Astrocyte (in vitro differentiated cells and primary cell): ENCODE data around the gene PJA2. TPM values are rescaled to one million over a fixed set of nuclear protein-coding genes. Genes with fewer than 3 reads are reported as not detected.

Experiments used
- DNase-seq: peaks from one replicate; pipeline ENCODE4 v3.0.0-alpha.2; 2010; ENCODE audit warnings: low read depth
- FAIRE-seq: peaks from 2 replicates; lab custom pipeline; 2011; peaks lifted over from hg19 to GRCh38; lab: Jason Lieb, UNC
- H2AFZ ChIP-seq: 2 replicates; pipeline ENCODE4 v1.6.0; 2012; ENCODE audit warnings: low read depth, low read length, inconsistent platforms
- H3K27ac ChIP-seq: 2 replicates; pipeline ENCODE4 v1.5.1; 2011; ENCODE audit warnings: low read depth, low read length, inconsistent platforms
- H3K27me3 ChIP-seq: 2 replicates; pipeline ENCODE4 v1.6.0; 2011; ENCODE audit warnings: low read length, inconsistent platforms; ENCODE audit not compliant: insufficient read depth
- H3K36me3 ChIP-seq: 2 replicates; pipeline ENCODE4 v1.5.1; 2011; ENCODE audit warnings: low read length, inconsistent platforms; ENCODE audit not compliant: insufficient read depth
- H3K4me1 ChIP-seq: 2 replicates; pipeline ENCODE4 v1.5.1; 2011; ENCODE audit warnings: low read length, inconsistent platforms; ENCODE audit not compliant: insufficient read depth
- H3K4me2 ChIP-seq: 2 replicates; pipeline ENCODE4 v1.6.0; 2012; ENCODE audit warnings: low read length, inconsistent platforms
- H3K4me3 ChIP-seq: 2 replicates; pipeline ENCODE4 v1.5.1; 2011; ENCODE audit warnings: low read depth, mild to moderate bottlenecking, low read length, inconsistent platforms; ENCODE audit not compliant: insufficient read depth
- H3K79me2 ChIP-seq: 2 replicates; pipeline ENCODE4 v1.6.0; 2012; ENCODE audit warnings: mild to moderate bottlenecking, low read length, inconsistent platforms; ENCODE audit not compliant: insufficient read depth
- H3K9ac ChIP-seq: 2 replicates; pipeline ENCODE4 v1.6.0; 2012; ENCODE audit warnings: mild to moderate bottlenecking, low read length, inconsistent platforms
- H3K9me3 ChIP-seq: 2 replicates; pipeline ENCODE4 v1.5.1; 2012; ENCODE audit warnings: low read depth, mild to moderate bottlenecking, low read length, inconsistent platforms; ENCODE audit not compliant: insufficient read depth
- H4K20me1 ChIP-seq: 2 replicates; pipeline ENCODE4 v1.6.0; 2012; ENCODE audit warnings: low read length, inconsistent platforms; ENCODE audit not compliant: insufficient read depth
- H3K27ac Mint-ChIP-seq: one replicate; pipeline ENCODE4 v1.8.0; 2021; ENCODE audit warnings: mild to moderate bottlenecking, mixed read lengths; ENCODE audit not compliant: unreplicated experiment
- H3K27me3 Mint-ChIP-seq: one replicate; pipeline ENCODE4 v1.8.0; 2021; ENCODE audit warnings: low read depth, mixed read lengths; ENCODE audit not compliant: unreplicated experiment
- H3K36me3 Mint-ChIP-seq: one replicate; pipeline ENCODE4 v1.8.0; 2021; ENCODE audit warnings: low read depth, mixed read lengths; ENCODE audit not compliant: unreplicated experiment
- H3K4me1 Mint-ChIP-seq: one replicate; pipeline ENCODE4 v1.8.0; 2021; ENCODE audit warnings: low read depth, mixed read lengths; ENCODE audit not compliant: unreplicated experiment
- H3K4me3 Mint-ChIP-seq: one replicate; pipeline ENCODE4 v1.8.0; 2021; ENCODE audit warnings: mild to moderate bottlenecking, moderate library complexity, mixed read lengths; ENCODE audit not compliant: unreplicated experiment
- H3K9me3 Mint-ChIP-seq: one replicate; pipeline ENCODE4 v1.8.0; 2021; ENCODE audit warnings: mild to moderate bottlenecking, mixed read lengths; ENCODE audit not compliant: unreplicated experiment
- EZH2 ChIP-seq: IDR thresholded peaks from 2 replicates; pipeline ENCODE4 v1.6.1; 2012; ENCODE audit warnings: mild to moderate bottlenecking, low read length, inconsistent platforms; ENCODE audit not compliant: insufficient read depth
- total RNA-seq: library from RNA; stranded (reverse); gene quantifications from 2 replicates; pipeline ENCODE4 v1.2.1, GENCODE V29; 2021
- TF ChIP-seq, protein P1 (sequence below): IDR thresholded peaks from 2 replicates; pipeline ENCODE4 v1.5.1; 2011; ENCODE audit warnings: low read depth, mild to moderate bottlenecking, inconsistent platforms, low read length, moderate library complexity; ENCODE audit not compliant: insufficient read depth

The PJA2 gene
- total RNA-seq, 1 donor from 2014 or later, result 107 TPM

DNA sequence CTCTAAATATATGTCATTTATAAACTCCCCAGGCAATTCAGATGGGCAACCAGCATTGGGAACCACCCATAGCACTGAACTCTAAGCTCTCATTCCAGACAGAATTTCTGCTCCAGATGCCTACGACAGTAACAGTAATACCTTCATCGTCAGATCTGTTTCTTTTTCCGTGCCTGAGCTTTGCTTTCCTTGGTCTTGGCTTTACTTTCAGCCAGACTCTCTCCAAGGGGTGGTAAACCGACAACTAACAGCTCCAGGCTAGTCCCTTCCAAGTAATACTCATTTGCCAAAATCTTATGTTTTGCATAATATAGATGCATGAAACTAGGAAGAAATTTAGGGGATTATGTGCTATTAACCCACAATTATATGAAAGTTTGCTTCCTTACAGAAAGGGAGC is 102.3 kb downstream of the PJA2 start:
- Histone ChIP-seq H3K9me3 (no peaks in the 10 kb centered on the region), H3K27ac (no peak overlapping the region), H3K4me1 (no peaks in the 10 kb centered on the region), H3K4me2 (no peak overlapping the region), H3K4me3 (no peak overlapping the region), H3K9ac (no peak overlapping the region), H2AFZ (no peak overlapping the region), H3K27me3 (no peaks in the 10 kb centered on the region), H4K20me1 (no peaks in the 10 kb centered on the region), H3K36me3 (no peaks in the 10 kb centered on the region), H3K79me2 (no peaks in the 10 kb centered on the region)
- Mint-ChIP-seq H3K27ac (no peak overlapping the region), H3K4me3 (no peak overlapping the region), H3K36me3 (no peaks in the 10 kb centered on the region), H3K27me3 (peaks cover 2% of the 10 kb centered on the region), H3K4me1 (peaks cover 3% of the 10 kb centered on the region), H3K9me3 (peaks cover 2% of the 10 kb centered on the region)
- TF ChIP-seq EZH2, result no peak
- TF ChIP-seq, protein P1, sequence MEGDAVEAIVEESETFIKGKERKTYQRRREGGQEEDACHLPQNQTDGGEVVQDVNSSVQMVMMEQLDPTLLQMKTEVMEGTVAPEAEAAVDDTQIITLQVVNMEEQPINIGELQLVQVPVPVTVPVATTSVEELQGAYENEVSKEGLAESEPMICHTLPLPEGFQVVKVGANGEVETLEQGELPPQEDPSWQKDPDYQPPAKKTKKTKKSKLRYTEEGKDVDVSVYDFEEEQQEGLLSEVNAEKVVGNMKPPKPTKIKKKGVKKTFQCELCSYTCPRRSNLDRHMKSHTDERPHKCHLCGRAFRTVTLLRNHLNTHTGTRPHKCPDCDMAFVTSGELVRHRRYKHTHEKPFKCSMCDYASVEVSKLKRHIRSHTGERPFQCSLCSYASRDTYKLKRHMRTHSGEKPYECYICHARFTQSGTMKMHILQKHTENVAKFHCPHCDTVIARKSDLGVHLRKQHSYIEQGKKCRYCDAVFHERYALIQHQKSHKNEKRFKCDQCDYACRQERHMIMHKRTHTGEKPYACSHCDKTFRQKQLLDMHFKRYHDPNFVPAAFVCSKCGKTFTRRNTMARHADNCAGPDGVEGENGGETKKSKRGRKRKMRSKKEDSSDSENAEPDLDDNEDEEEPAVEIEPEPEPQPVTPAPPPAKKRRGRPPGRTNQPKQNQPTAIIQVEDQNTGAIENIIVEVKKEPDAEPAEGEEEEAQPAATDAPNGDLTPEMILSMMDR, result no peak
- FAIRE-seq (no peak), DNase-seq (no peak)

GRCh38 chr5:109305352-109305751 is 104.4 kb downstream of the PJA2 start:
- Mint-ChIP-seq H3K27me3 (peaks cover 4% of the 10 kb centered on the region), H3K27ac (no peak overlapping the region), H3K4me1 (peaks cover 3% of the 10 kb centered on the region), H3K9me3 (no peaks in the 10 kb centered on the region), H3K36me3 (no peaks in the 10 kb centered on the region), H3K4me3 (no peak overlapping the region)
- Histone ChIP-seq H3K4me1 (no peaks in the 10 kb centered on the region), H3K4me2 (no peak overlapping the region), H4K20me1 (no peaks in the 10 kb centered on the region), H3K9ac (no peak overlapping the region), H3K4me3 (no peak overlapping the region), H3K27ac (no peak overlapping the region), H2AFZ (no peak overlapping the region), H3K36me3 (no peaks in the 10 kb centered on the region), H3K27me3 (no peaks in the 10 kb centered on the region), H3K9me3 (no peaks in the 10 kb centered on the region), H3K79me2 (no peaks in the 10 kb centered on the region)
- TF ChIP-seq EZH2, result no peak
- TF ChIP-seq, protein P1, result no peak
- FAIRE-seq, result no peak
- DNase-seq, result no peak

DNA sequence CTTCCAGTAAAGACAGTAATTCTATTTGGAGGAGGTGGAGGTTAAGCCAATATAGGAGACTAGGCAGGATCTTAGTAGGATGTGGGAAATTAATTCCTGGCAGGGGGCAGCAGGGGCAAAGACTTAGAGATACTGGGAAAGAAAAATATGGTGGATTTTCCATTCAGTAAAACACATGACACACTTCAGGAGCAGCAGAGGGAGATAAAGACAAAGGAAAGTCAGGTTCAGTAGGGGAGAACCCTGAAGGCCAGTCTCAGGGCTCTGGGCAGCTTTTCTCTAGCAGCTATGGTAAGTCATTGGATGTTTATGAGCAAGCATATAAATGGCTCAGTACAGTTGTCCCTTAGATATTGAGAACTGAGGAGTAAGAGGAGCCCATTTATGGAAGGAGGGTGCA is 105.5 kb downstream of the PJA2 start:
- no peaks in the 10 kb centered on the region for H3K36me3 Mint-ChIP-seq
- no peaks in the 10 kb centered on the region for H3K4me1 ChIP-seq
- DNase-seq, result no peak
- no peak overlapping the region for H3K4me3 Mint-ChIP-seq
- no peak overlapping the region for H3K4me2 ChIP-seq
- H3K79me2 ChIP-seq, result no peaks in the 10 kb centered on the region
- no peak overlapping the region for H2AFZ ChIP-seq
- no peaks in the 10 kb centered on the region for H3K9me3 ChIP-seq
- TF ChIP-seq, protein P1, result no peak
- no peak for TF ChIP-seq EZH2
- FAIRE-seq, result no peak
- H3K4me3 ChIP-seq, result no peak overlapping the region
- no peaks in the 10 kb centered on the region for H3K27me3 ChIP-seq
- H3K36me3 ChIP-seq, result no peaks in the 10 kb centered on the region
- H3K27me3 Mint-ChIP-seq, result peaks cover 6% of the 10 kb centered on the region
- H3K27ac Mint-ChIP-seq, result no peak overlapping the region
- H3K9ac ChIP-seq, result no peak overlapping the region
- H3K9me3 Mint-ChIP-seq, result no peaks in the 10 kb centered on the region
- H3K27ac ChIP-seq, result no peak overlapping the region
- no peaks in the 10 kb centered on the region for H4K20me1 ChIP-seq
- no peaks in the 10 kb centered on the region for H3K4me1 Mint-ChIP-seq
